DMS 273 (cell line): Measurements from ENCODE around the gene RIMS3.
A peak's percentile ranks its signal among the peaks of the same experiment; 100 is the strongest.

Source experiments
- DNase-seq: peaks from one replicate; lab custom pipeline; 2025; ENCODE audit not compliant: unreplicated experiment; lab: John Stamatoyannopoulos, UW

RIMS3 gene

DNA sequence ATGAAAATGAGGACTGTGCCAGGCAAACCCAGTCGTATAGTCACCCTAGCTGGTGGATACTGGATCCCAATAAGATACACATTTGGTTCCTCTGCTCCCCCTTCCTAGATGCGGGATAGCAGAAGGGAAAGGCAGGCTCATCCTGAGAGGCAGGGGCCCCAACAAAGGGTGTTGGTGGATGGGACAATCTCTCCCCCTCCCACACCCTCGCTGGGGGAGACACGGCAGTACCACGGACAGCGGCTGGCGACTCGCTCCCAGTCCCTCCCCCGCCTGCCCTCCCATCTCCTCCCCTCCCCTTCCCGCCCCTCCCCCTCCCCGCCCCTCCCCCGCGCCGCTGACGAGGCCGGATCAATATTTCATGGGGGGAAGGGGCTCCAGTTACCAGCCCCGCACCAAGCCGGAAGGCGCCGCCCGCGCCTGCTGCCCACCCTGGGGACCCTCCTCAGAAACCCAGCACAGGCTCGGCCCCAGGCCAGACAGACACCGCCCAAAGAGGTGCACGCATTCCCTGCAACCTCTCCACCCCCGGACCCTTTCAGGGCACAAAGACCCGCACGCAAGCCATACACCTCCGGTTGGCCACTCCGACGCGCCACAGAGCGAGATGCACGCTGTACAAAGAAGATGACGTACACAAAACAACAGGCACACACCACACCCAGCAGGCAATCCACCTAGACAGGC, 11.5 kb downstream of the RIMS3 start:
- DNase-seq = no peak

DNA sequence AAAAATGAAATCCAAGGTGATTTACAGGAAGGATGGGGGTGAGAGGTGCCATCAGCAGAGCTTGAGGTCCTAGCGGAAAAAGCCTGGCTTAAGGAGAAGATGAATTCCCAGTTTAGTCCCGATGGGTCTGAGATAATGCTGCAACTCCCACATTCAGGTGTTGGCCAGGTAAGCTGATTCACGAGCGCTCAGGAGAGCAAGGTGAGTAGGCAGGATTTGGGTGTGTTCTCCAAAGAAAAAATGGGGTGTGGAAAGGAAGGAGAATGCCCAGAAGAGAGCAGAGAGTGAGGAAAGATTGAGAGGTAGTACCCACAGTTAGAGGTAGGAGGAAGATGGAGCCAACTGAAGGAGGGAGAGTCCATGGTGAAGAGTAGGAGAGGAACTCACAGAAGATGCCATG, 12.5 kb downstream of the RIMS3 start:
- DNase-seq = no peak

DNA sequence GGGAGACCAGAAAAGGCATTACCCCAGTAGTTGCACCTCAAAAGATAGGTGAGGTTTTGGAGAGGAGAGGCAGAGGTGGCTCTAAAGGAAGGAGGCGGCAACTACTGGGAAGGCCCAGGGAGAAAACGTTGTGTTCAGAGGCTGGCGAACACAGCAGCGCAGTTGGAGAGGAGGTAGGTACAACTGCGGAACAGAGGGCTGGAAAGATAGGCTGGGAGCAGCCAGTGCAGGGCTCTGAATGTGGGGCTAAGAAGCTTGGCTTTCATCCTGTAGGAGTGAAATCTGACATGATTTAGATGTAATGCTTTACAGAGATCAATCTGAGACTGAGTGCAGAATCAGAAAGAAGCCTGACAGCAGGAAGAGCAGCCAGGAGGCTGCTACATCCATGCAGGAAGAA, 13.0 kb downstream of the RIMS3 start:
- no peak for DNase-seq

DNA sequence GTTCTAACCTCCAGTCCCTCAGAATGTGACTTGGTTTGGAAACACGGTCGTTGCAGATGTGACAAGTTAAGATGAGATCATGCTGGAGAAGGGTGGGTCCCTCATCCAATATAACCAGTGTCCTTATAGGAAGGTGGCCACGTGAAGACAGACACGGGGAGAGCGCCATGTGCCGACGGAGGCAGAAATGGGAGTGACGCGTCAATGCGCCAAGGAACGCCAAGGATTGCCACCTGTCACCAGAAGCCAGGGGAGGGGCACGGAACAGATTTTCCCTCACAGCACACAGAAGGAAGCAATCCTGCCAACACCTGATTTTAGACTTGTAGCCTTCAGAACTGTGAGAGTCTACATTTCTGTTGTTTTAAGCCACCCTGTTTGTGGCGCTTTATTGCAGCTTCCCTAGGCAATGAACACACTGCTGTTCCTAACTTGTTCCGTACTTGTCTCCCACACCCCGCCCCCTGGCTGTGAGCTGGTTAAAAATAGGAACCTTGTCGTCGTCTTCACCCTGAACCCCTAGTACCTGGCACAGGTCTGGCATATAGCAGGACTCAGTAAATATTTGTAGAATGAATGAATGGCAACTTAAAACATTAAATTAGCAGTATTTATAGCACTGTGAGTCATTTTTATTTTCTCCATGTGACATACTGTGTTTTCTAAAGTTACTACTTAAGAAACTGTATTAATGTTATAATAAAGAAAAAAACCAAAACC, 14.2 kb downstream of the RIMS3 start:
- DNase-seq = no peak

DNA sequence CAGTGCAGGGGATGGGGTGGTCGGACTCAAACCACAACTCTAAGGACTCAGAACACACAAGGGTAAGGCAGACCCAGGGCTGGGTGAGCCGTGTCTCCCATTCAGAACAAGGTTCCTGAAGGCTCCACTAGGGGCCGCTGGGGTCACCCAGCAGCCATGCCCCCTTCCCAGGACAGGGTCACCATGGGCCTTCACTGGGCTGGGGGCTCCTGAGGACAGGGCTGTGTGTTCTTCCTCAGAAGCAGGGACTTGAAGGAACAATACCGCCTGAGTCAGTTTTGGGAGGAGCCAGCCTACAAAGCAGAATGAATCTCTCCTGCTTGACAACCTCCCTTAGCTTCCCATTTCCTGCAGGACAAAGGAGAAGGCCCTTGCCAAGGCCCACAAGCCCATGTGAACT, 15.4 kb downstream of the RIMS3 start:
- peak; percentile 97 for DNase-seq

DNA sequence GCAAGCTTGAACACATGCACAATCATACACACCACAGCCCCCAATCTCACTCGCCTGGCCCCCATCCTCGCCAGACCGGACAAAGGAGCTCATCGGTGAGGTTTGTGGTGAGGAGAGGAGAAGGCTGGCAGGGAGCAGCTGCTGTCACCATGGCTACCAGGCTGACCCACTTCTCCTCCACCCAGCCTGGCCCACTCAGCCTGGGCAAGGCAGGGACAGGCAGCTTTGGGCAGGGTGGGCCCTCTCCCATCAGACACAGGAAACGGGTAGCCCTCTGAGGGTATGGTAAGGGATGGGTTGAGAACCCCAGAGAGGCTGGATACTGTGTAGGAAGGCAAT, 15.9 kb downstream of the RIMS3 start:
- no peak for DNase-seq

DNA sequence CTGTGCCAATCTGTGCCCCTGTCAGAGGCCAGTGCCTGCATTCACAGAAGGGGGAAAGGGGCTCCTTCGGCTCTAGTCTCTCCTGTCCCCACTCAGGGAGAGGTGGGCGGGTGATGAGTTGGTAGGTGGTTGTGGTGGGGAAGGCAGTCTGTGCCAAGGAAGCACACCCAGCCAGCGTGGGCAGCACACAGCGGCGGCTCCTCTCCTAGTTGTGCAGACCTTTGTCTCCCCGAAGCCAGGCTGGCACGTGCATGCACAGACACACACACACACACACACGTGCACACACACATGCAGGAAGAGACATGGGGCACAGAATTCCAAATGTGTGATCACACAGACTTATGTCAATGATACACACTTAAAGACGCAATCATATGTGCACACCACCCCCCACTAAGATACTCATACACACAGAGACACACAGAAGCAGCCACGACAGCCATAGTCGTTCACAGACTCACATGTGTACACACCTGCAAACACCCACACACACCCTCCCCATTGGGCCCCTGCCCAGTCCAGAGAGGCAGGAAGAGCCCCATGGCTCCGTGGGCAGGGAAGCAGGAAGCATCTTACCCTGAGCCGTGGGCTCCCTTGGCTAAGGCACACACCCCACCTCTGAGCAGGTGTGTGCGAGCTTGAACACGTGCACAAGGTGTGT, 16.4 kb downstream of the RIMS3 start:
- no peak for DNase-seq

DNA sequence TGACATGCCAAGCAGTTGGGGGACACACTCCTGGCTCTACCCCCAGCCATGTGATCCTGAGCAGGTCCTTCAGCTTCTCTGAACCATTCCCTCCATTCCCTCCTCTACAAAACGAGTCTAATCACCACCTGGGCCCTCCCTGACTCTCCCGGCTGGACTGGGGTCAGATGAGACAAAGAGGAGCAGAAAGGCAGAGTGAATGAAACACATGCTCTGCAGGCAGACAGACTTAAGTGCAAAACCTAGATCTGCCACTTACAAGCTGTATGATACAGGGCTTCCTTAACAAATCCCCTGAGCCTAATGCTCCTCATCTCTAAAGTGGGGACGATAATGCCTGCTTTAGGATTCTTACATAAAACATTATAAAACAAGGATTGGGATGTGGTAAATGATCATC, 17.3 kb downstream of the RIMS3 start:
- no peak for DNase-seq

DNA sequence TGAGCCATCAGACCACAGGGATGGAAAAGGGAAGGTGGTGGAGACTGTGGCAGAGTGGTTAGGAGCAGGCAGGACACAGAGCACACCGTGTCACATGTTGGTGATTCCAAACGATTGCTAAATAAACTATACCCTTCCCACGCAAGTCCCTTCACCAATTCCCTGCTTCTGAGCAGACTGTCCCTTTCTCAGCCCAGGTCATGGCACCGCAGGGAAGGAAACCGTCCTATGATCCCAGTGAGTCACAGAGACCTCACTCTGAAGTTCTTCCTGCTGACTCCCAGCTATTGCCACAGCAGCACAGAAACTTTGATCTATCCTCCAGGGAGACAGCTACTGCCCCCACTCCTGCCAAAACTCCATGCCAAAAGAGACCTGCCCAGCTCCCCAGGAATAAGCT, 19.2 kb downstream of the RIMS3 start:
- DNase-seq = no peak

DNA sequence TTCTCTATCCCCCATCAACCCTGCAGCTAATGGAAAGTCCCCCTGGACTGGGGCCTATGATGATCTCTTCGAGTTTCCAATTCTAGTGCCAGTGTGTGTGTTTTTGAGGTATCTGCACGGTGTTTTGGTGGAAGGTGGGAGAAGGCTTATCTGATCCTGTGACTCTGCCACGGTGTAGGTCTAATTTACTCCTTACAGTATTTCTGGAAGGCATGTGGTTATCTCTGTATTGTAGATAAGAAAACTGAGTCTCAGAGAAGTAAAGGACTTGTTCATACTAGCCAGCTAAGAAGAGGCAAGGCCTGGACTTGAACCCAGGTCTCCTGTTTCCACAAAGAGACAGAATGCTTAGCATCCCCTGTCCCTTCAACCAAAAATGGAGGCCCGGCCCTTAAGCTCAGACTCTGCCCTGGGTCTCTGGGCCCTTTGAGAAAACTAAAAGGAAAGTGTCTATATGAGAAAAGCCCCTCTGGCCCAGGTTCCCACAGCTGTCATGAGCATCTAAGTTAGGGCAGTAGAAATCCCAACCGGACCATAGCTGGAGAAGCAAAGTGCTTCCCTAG, 20.3 kb downstream of the RIMS3 start:
- DNase-seq = no peak

DNA sequence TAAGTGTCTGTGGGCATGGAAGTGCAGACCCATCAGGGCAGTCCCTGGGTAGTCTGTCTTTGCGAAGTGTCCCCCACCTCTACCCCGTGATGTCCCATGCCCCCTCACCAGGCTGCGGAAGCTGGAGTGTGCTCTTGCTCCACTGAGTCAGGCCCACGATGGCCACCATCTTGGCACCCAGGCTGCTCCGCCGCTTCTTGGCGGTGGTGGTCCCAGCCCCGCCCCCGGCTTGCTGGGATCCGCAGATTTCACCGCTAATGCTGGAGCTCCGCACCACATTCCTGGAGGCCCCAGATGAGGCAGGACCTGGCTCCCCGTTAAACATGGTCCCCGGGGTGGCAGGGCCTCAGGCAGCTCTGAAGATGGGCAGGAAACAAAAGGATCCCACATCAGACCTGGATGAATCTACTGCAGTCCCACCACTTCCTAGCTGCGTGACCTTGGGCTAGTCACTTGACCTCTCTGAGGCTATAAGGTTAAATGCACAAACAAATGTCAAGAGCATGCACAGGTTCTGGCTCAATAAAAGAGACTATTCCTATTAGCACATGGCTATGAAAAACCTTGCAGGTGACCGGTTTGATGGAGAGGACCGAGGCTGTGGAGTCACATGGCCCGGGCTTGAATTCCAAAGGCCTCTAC, 23.8 kb downstream of the RIMS3 start:
- no peak for DNase-seq

DNA sequence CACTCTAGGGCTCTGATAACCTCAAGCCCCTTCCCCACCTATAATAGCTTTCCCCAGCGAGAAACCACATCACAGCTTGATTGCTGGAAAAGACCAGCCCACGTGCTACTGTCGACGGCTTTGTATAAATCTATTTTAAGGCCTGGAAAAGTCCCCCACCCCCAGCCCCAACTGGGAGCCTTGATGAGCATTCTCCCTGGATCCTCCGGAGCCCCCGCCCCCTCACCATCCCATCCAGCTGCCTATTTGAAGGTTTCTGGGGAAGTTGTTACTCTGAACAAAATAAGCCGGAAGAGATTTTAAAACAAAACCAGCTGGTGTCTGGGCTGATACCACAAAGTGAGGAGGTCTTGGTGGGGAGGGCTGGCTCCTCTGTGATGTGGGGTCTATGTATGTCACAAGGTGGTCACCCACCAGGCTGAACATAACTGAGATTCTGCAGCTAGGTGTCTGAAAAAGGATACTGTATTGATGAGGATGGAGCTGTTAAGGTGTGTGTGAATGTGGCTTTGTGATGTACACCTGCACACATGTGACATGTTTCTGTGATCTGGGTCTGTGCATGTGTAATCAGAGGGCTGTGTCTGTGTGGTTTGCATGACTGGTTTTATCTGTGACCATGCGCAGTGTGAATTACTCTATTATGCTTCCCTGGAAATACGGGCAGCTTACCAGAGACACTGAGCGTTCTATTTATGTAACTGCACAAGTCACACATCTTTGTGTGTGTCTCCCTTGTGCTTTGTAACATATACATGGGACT, 25.0 kb downstream of the RIMS3 start:
- no peak for DNase-seq

DNA sequence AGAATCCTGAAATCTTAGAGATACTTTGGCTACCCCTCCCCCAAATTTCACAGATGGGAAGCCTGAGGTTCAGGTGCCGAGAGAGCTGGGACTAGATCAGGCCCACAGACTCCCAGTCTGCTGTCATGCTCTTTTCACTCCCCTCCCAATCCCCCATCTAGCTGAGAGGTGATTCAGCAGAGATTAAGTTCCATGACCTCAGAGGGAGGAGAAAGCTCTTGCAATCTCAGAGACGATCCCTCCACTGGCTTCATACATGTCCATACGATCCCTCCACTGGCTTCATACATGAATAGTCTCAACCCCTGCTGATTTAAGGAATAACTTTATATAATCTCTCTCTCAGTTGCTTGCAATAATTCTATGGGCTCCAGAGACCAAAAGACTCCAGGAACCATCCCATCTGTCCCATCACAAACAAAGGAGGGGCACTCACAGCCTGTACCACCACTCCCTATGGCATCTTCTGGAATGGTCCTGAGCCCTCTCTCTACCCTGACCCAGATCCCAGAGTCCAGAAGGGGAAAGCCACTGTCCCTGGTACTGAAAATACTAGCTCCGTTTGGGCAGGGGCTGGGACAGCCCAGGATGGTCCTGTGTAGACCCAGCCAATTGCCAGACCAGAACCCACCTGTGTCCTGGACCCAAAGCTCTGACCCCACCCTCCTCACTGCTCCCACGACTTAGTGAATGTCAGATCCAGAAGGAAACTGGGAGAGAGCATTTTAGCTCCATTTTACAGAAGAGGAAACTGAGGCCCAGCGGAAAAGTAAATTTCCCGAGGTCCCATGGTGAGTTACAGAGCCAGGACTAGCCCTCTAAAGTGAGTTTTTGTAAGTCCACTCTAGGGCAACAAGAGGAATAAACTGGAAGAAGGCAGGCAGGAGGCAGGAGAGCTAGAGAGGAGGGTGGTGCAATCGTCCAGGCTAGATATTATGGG, 27.1 kb downstream of the RIMS3 start:
- DNase-seq = peak; percentile 88

DNA sequence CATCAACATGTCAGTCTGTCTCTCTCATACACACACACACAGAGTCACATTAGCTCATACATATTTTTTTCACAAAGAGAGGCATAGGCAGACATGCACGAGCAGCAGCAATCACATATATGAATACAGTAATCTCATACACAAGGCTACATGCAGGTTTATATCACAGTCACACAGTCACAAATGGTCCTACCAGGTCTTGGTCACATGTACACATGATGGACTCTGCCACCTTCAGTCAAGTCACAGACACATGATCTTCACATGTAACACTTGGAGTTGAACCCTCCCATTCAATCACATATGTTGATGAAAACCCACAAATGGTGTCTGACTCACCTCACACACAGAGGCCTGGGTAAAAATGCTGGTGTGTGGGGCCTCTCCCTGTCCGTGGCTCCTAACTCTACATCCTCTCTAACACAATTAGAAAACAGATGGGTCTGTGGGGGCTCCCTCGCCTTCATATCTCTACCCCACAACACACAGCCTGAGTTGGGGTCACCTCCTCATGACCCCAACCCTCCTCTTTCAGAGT, 27.9 kb downstream of the RIMS3 start:
- DNase-seq = no peak

DNA sequence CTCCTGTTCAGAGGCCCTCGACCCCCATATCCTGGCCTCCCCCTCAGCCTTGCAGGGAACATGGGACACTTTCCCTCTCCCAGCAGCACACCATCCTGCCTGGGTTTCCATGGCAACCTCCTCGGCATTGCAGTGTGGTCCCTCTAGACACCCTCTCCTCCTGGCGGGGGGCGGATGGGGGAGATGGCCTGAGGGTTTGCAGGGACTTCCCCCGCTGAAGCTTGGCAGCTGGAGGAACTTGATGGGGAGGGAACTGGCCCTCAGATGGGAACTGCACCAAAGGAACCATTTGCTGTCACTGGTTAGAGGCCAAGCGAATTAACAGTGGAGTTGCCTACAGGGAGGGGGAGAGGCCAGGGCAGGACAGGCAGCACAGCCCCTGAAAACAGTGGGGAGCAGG, 28.7 kb downstream of the RIMS3 start:
- DNase-seq = peak; percentile 93

DNA sequence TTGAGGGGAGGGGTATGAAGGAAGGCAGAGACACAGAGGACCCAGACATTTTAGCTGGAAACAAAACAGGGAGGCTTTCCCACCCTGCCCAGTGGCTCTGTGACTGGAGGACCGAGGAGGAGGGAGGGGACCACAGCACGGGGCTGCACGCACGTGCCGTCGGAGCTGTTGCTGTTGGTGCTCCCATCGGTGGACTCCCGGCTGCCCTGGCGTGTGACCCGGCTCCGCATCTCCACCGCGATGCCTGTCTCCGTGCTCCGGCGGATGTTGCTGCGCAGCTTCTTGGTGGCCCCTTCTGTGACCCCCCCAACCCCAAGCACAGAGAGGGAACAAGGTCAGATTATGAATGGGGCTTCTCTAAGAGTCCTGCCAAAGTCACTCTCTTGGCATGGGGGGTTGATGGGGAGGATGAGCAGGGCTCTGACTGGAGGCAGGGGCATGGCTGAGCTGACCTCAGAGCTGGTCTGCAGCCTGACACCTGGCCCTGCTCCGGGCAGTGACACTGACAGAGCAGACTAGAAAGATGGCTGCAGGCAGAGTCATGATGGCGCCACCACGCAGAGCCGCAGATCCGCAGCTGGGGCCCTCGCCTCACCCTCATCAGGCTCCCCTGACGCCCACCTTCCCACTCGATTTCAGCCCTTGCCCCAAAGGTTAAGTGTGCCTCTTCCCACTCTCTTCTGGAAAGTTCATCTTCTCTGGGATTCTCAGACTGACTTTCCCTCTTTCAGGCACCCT, 29.6 kb downstream of the RIMS3 start:
- DNase-seq = no peak

DNA sequence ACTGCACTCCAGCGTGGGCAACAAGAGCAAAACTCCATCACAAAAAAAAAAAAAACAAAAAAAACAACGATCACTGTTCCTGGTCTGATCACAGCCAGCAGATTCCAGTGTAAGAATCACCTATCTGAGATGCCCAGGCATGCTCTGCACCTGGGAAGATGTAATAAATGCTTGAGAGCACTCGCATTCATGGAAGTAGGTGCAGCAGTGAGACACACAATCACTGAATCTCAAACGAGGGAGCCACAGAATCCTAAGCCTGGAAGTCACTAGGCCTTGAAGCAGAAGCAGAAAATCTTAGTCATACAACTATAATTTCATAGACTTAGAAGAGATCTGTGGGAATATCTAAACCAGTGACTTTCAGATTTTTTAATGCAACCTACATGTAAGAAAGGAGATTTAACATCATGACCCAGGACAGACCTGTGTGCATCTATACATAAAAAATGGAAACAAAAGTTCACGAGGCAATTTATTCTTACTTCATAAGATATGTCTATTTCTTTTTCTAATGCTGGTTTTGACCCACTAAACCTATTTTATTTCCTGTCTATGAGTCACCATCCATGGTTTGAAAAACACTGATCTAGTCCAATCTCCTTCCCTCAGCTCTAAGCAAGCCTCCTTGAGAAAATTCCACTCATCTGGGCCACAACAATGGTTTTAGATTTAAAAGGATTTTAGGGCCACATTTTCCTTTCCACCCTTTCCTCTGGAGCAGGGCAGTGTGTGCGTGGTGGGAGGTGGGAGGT, 30.4 kb downstream of the RIMS3 start:
- no peak for DNase-seq

DNA sequence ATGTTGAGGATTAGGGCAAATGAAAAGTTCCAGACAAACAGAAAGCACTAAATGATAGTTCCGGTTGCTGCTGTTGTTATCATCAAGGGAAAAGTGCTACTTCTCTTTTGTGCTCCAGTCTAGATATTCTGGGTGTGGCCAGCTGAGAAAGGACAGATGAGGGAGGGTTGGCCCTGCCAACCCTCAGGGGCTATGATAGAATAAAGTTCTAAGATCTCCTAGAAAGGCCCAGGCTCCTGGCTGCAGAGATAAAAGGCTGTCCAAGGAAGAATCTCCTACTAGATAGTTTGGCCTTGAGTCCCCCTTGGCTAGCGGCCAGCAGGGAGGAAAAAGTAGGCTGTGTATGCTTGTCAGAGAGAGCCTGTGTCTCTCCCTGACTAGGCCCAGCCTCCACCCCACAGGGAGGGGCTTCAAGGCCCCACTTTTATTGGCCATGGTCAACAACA, 31.5 kb downstream of the RIMS3 start:
- DNase-seq = peak; percentile 94
